ENCODE data around the gene F11R.

DNA sequence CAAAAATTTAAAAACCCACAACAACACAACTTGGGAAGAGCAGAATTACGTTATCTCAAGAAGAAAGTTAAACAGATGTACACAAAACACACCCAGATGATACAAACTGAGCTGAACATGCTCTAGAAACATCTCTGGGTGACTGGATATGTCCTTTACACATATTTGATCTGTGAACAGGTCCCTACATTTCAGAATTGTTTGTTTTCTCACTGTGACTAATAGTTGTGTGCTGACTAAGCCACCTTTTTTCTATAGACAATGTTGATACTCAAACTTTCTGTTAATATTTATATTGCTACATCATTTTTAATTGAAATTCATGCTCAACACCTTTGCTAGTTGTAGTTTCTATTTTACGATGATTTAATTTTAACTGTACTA, 1.0 kb upstream of the F11R start:
- TF ChIP-seq EZH2 (IDR thresholded peaks at IDR 0.05; ENCODE audit: borderline replicate concordance, insufficient read depth, low read depth, low read length, poor library complexity, severe bottlenecking) (no peak), CTCF (IDR thresholded peaks at IDR 0.05) (no peak)
